Activated T-cell treated with anti-CD3 and anti-CD28 coated beads for 24 hours (primary cell): ENCODE measurements around the gene SYT3.
A peak's percentile ranks its signal among the peaks of the same experiment; 100 is the strongest.

Experiments
- DNase-seq: peaks from one replicate; pipeline ENCODE4 v3.0.0-alpha.2; 2020; ENCODE audit warnings: low read depth

SYT3 gene

DNA sequence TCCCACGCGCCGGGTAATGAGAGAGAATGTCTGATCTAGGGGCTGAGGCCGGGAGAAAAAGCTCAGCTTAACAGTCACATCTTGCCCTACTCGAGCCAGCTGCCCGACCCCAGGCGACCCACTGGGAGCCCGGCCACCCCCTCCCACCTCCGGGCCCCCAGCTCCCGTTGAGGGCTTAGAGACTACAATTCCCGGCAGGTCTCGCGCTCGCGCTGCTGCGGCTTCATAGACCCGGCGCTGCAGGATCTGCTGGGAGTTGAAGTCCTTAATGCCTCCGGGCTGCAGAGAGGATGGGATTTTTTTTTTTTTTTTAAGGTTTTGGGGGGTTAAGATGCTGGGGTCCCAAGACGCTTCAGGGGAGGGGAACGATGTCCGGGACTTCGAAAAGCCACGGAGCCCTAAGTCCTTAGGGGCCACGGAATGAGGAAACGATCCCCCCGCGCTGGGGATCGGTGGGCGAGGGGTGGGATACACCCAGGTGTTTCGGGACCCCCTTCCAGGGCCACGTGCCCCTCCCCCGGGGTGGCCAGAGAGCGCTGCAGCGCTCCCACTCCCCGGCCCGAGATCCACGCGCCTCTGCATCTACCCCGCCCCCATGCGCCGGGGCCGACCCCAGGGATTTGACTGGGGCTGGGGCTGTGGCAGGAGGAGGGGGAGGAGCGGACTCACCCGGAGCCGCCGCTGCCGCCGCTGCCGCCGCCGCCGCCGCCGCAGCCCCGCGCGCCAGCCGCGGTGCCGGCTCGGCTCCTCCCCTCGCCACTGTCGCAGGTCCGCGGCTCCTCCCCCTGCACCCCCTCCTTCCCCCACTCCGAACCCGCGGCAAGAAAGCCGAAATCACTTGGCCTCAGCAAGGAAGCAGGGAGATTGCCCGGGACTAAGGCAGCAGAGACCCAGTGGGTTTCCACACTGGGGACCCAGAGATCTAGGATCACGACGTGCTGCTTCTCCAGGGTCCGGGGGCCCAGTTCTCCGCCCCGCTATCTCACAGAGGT lies at the start of gene SYT3:
SYT3 (minus strand) TSS at position 761 of the 992 bp plus-strand sequence. CDS start 2,470 bp downstream, outside the sequence.
- peak; percentile 29 for DNase-seq

DNA sequence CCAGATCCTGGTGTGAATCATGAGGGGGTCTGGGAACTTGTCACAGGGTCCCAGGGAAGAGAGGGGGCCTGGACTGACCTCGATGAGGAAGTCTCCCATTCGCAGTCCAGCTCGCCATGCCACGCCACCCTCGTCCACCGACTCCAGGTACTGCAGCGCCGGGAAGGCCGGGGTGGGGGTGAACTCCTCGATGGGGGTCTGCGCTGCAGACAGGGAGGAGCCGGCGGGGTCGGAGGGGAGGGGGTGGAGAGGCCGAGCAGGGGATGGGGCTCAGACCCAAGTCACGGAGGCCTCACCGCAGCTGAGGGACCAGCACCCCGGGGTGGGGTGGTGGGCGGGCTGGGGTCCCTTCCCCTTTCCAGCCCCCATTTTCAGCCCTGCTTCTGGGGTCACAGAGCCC lies 49.1 kb upstream of the SYT3 start:
- no peak for DNase-seq

DNA sequence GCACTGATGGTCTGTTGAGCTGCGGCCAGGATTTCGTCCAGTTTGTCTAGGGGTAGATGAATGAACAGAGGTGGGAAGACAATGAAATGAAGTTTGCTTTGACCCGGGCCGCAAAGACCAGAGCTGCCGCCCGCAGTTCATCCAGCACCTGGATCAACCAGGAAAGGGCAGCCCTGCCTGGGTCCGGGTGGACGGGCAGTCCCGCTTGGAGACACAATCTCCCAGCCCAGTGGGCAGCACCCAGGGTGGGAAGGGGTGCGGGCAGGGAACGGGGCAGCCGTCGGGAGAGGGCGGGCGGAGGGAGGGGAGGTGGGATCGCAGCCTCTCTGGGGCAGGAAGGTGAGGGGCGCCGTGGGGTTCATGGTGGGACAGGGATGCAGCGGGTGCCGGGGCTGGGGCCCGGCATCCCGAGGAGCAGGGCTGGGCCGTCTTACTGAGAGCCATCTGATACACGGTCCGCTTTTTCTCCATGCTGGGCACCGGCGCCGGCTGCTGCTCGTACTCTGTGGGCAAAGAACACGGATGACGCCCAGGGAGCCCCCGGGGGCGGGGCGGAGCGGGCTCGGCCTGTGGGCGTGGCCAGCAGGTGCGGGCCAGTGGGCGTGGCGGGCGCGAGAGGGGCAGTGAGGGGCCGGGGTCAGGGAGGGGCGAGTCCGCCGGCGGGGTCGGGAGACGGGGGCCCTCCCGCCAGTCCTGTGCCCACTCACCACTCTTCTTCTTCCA lies 46.8 kb upstream of the SYT3 start:
- no peak for DNase-seq

GRCh38 chr19:50679177-50680125 lies 39.8 kb upstream of the SYT3 start:
- peak; percentile 70 for DNase-seq

GRCh38 chr19:50678323-50678722 lies 38.6 kb upstream of the SYT3 start:
- no peak for DNase-seq

DNA sequence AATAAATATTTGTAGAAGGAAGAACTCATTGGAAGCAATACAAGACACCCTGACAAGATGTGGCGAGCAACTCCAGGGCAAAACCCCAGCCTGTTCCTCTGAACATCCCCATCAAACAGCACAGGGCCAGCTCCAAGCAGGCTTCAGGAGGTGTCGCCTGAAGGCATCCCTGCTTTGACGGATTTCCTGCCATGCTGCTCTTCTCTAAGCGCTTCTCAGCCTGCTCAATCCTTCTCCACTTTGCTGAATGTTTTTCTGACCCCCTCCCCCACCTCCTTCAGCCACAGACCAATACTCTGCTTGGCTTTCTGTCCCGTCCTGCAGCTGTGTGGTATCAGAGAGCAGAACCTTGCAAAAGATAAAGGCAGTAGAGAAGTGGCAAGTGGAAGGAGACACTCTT lies 38.0 kb upstream of the SYT3 start:
- DNase-seq, result no peak

DNA sequence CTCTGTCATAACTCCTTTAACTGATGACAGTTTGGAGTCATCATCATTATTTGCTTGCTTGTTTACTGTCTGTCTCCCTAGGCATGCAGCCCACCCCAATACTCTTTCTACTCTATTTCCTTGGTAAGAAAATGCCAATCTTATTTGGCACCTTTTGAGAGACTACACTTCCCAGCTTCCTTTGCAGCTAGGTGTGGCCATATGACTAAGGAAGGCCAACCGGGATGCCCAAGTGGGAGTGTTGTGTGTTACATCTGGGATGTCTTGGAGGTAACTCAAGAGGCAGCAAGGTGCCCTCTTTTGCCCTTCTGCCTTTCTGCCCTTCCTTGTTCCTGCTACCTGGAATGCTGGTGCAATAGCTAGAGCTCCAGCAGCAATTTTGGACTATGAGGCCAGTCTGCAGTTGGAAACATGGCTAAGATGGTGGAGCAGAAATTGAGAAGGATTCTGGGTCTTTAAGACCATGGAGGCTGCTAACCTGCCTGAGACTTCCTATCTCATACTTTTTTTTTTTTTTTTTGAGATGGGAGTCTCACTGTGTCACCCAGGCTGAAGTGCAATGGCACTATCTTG lies 37.0 kb upstream of the SYT3 start:
- no peak for DNase-seq

DNA sequence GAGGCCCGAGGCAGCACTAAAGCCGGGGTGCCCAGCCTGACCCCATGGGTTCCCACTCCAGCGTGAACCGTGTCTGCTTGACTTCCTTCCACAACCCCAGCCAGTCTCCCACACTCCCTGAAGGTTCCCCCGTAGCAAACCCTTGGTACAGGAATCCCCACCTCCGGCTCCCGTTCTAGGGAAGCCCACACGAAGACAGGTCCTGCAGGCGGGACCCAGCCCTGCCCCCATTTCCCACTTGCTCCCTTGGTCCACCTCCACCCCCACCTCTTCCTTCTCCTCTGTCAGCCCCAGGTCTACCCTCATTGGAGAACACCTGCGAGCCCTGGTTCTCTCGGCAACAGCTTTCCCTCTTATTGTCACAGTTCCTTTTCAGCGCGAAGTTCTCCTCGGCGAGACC lies 33.4 kb upstream of the SYT3 start:
- no peak for DNase-seq

GRCh38 chr19:50670102-50670380 lies 30.4 kb upstream of the SYT3 start:
- DNase-seq, result no peak

- peak; percentile 22 for DNase-seq
Observed at GRCh38 chr19:50669302-50670101, 29.8 kb upstream of the SYT3 start.

GRCh38 chr19:50668879-50669278 lies 29.2 kb upstream of the SYT3 start:
- no peak for DNase-seq

DNA sequence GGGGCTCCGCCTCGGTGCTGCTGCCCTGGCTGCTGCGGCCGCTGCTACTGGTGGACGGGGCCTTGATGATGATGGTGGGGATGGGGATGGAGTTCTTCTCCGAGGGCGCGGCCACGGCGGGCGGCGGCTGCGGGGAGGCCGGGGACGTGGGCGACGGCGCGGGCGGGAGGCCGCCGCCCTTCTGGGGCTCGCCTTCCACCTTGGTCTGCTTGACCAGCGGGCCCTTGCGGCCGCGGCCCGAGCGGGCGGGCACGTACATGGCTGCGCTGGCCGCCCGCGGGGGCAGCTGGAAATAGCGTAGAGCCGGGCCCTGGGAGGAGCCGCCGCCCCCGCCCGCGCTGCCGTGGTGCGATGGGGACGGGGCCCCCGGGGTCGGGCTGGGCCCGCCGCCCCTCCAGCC lies 28.7 kb upstream of the SYT3 start:
- no peak for DNase-seq

DNA sequence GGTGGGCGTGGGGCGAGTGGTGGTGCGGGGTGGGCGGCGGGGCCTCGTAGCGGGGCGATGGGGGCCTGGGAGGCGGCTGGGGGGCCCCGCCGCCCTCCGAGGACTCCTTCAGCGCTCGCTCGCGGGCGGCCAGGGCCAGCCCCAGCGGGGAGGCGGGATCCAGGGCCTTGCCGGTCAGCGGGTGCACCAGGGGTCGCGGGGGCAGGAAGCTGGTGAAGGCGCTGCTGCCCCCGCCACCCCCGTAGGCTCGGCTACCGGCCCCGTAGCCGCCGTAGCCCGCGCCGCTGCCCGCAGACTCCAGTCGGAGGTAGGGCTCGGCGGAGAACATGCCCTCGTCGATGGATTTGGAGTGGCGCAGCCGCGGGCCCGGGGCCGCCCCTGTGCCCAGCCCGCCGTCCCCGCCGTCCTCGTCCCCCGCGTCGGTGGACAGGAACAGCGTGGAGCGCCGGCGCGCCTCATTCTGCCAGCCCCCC lies 28.1 kb upstream of the SYT3 start:
- DNase-seq, result no peak

DNA sequence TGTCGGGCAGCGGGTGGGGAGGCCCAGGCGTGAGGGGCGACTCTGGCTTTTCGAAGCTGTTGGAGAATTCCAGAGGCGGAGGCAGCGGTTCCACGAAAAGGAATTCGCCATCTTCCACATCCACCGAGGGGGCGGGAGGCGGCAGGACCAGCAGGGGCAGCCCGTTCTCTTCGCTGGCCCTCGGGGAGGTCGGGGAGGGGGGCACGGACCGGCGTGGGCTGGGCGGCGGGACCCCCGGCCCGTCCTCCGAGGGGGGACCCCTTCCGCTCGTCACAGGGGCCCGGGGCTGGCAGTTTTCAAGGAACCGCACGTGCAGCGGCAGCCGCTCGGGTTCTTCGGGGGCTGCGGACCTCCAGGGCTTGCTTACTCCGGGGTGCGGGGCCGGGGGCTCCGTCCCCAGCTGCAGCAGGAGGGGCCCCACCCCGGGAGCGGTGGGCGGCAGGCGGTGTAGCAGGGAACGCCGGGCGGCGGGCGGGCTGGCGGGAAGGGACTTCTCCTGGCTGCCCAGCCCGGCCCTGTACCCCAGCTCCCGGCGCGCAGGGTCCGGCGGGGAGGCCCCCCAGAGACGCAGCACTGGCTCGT lies 27.6 kb upstream of the SYT3 start:
- DNase-seq, result no peak

GRCh38 chr19:50666346-50667176 lies 26.9 kb upstream of the SYT3 start:
- no peak for DNase-seq

GRCh38 chr19:50664204-50664603 lies 24.5 kb upstream of the SYT3 start:
- no peak for DNase-seq

GRCh38 chr19:50663482-50663790 lies 23.8 kb upstream of the SYT3 start:
- DNase-seq, result no peak

DNA sequence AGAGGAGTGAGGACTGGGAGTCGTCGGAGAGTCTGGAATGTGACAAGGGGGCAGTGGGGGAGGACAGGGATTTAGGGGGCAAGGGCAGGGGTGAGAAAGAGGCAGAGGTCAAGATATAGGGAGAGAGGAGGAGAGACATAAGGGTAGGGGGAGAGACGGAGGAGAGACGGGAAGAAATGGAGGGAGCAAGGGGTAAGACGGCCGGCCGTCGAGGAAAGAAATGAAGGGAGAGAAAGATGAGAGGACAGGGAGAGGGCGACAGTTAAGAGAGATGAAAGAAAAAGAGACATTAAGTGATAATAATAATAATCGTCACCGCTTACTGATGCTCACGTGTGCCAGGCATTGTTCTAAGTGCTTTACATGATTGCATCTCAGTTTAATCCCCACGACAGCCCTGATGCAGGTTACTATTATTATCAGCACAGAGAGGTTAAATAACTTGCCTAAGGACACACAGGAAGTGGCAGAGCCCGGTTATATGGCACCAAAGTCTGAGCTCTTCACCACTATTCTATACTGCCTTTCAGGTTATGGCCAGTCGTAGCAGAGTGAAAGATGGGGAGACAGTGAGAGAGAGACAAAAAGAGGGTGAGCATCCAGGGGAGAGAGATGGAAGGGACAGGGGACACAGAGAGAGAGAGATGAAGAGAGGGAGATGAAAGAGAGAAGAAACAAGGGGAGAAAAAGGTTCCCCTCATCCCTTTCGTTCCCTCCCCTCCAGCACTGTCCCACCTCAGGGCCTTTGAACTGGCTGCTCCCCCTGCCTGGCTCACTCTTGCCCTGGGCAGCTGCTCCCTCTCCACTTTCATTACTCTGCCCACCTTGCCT lies 23.2 kb upstream of the SYT3 start:
- DNase-seq, result no peak
